HL-60 (cell line): ENCODE data around the gene DESI1.

Experiments
- DNase-seq, 2 experiments: peaks; one replicate each; pipeline ENCODE4 v3.0.0-alpha.2; 2010 to 2020; ENCODE audit warnings: low read depth in 1 of 2, low spot score in 1 of 2
- H3K27ac ChIP-seq: fragments of 250-450 bp; sonication (Bioruptor Pico); replicated peaks from 2 replicates; pipeline ENCODE4 v1.5.1; 2020; ENCODE audit warnings: mild to moderate bottlenecking, moderate library complexity
- H3K27me3 ChIP-seq: fragments of 250-450 bp; sonication (Bioruptor Pico); 2 replicates; pipeline ENCODE4 v1.5.1; 2021; ENCODE audit warnings: mild to moderate bottlenecking, moderate library complexity; ENCODE audit not compliant: insufficient read depth, poor library complexity, severe bottlenecking
- H3K4me3 ChIP-seq: replicated peaks from 2 replicates; pipeline ENCODE4 v1.5.1; 2011; ENCODE audit warnings: mild to moderate bottlenecking, control low read depth, low read length; ENCODE audit not compliant: insufficient read depth
- GABPA ChIP-seq: IDR thresholded peaks from 2 replicates; pipeline ENCODE4 v1.6.1; 2012; ENCODE audit warnings: low read depth
- POLR2AphosphoS5 ChIP-seq: IDR thresholded peaks from 2 replicates; pipeline ENCODE4 v1.6.1; 2012; ENCODE audit warnings: low read depth
- SPI1 ChIP-seq: IDR thresholded peaks from 2 replicates; pipeline ENCODE4 v1.6.1; 2012; ENCODE audit warnings: low read depth, mild to moderate bottlenecking, borderline replicate concordance
- TF ChIP-seq, protein P1 (sequence below): IDR thresholded peaks from 2 replicates; pipeline ENCODE4 v1.6.1; 2012; ENCODE audit warnings: low read depth; ENCODE audit not compliant: insufficient replicate concordance
- TF ChIP-seq, protein P2 (sequence below): IDR thresholded peaks from one replicate; pipeline ENCODE4 v1.5.1; 2011; ENCODE audit warnings: low read length, control low read depth, inconsistent platforms; ENCODE audit not compliant: insufficient read depth

Gene DESI1

DNA sequence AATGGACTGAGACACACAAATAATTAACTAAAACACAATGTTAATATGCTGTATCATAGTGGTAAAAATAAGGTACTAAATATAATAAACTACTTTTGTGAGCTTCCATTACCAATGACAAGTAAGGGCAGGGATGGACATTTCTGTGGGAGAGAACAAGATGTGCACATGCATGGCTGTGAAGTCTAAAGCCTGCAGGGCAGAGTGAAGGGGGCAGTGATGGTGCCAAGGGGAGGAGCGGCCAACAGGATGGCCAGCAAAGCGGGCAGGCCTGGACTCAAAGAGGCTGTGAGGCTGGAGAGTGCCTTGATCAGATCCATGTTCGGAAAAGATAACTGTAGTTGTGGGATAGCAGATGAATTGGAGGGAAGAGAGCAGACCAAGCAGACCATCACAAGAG is 12.5 kb downstream of the DESI1 start:
- TF ChIP-seq, protein P1, sequence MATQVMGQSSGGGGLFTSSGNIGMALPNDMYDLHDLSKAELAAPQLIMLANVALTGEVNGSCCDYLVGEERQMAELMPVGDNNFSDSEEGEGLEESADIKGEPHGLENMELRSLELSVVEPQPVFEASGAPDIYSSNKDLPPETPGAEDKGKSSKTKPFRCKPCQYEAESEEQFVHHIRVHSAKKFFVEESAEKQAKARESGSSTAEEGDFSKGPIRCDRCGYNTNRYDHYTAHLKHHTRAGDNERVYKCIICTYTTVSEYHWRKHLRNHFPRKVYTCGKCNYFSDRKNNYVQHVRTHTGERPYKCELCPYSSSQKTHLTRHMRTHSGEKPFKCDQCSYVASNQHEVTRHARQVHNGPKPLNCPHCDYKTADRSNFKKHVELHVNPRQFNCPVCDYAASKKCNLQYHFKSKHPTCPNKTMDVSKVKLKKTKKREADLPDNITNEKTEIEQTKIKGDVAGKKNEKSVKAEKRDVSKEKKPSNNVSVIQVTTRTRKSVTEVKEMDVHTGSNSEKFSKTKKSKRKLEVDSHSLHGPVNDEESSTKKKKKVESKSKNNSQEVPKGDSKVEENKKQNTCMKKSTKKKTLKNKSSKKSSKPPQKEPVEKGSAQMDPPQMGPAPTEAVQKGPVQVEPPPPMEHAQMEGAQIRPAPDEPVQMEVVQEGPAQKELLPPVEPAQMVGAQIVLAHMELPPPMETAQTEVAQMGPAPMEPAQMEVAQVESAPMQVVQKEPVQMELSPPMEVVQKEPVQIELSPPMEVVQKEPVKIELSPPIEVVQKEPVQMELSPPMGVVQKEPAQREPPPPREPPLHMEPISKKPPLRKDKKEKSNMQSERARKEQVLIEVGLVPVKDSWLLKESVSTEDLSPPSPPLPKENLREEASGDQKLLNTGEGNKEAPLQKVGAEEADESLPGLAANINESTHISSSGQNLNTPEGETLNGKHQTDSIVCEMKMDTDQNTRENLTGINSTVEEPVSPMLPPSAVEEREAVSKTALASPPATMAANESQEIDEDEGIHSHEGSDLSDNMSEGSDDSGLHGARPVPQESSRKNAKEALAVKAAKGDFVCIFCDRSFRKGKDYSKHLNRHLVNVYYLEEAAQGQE = no peak
- no peak for TF ChIP-seq GABPA
- TF ChIP-seq POLR2AphosphoS5 = no peak
- TF ChIP-seq, protein P2, sequence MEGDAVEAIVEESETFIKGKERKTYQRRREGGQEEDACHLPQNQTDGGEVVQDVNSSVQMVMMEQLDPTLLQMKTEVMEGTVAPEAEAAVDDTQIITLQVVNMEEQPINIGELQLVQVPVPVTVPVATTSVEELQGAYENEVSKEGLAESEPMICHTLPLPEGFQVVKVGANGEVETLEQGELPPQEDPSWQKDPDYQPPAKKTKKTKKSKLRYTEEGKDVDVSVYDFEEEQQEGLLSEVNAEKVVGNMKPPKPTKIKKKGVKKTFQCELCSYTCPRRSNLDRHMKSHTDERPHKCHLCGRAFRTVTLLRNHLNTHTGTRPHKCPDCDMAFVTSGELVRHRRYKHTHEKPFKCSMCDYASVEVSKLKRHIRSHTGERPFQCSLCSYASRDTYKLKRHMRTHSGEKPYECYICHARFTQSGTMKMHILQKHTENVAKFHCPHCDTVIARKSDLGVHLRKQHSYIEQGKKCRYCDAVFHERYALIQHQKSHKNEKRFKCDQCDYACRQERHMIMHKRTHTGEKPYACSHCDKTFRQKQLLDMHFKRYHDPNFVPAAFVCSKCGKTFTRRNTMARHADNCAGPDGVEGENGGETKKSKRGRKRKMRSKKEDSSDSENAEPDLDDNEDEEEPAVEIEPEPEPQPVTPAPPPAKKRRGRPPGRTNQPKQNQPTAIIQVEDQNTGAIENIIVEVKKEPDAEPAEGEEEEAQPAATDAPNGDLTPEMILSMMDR = no peak
- TF ChIP-seq SPI1 = no peak
- Histone ChIP-seq H3K27me3 (no peaks in the 10 kb centered on the region), H3K27ac (no peak overlapping the region), H3K4me3 (no peak overlapping the region)
- no peak for DNase-seq

DNA sequence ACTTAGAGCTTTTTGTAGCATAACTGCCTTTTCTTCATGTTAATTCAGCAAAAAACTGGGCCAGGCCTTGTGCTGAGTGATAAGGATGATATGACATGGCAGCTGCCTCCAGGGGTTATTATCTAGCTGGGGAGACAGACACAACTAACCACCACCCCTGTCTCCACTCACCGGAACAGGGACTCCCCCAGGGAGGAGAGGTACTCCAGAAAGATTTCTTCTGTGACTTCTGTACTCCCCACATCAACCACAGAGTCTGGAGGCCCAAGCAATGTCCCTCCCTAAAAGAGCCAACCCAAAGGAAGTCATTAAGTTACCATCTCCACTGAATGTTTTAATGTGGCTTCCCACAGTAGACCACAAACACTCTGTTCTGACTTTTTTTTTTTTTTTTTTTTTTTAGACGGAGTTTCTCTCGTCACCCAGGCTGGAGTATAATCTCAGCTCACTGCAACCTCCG is 16.9 kb downstream of the DESI1 start:
- no peaks in the 10 kb centered on the region for H3K27me3 ChIP-seq
- no peak overlapping the region for H3K27ac ChIP-seq
- peak in 1 of 2 experiments; percentile 24 for DNase-seq

DNA sequence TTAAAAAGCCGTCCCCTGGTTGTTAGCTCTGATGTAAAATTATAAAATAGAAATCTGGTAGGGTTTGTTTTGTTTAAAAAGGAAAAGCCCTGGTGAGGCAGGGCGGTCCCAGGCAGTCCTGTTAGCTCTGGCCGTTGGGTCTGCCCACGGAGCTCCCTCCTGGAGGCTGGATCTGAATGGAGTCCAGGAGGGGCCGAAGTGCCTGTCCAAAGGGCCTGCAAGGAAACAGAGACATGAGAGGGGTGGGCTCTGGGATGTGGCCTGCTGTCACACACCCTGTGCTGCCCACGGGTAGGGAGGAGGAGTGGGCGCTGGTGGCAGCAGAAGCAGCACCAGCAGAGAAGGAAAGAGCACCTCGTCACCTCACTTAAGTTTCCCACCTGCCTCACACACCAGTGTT is 19.9 kb downstream of the DESI1 start:
- TF ChIP-seq, protein P2 = no peak
- TF ChIP-seq POLR2AphosphoS5 = no peak
- TF ChIP-seq, protein P1 = no peak
- TF ChIP-seq GABPA = no peak
- TF ChIP-seq SPI1 = no peak
- H3K4me3 ChIP-seq = no peak overlapping the region
- no peak for DNase-seq
- H3K27me3 ChIP-seq = no peaks in the 10 kb centered on the region
- no peak overlapping the region for H3K27ac ChIP-seq

More for the DNA sequence above, 16.9 kb downstream of the DESI1 start:
- TF ChIP-seq, protein P1 = no peak
- TF ChIP-seq POLR2AphosphoS5 (peak; percentile 81), SPI1 (no peak)
- no peak overlapping the region for H3K4me3 ChIP-seq
